Keratinocyte (primary cell): ENCODE data around the gene CASR. TPM values are rescaled to one million over a fixed set of nuclear protein-coding genes. Genes with fewer than 3 reads are reported as not detected.

ENCODE experiments used
- DNase-seq: peaks from one replicate; pipeline ENCODE4 v3.0.0-alpha.2; 2011; ENCODE audit warnings: low read depth, missing footprints, low spot score
- FAIRE-seq: peaks from 2 replicates; lab custom pipeline; 2011; peaks lifted over from hg19 to GRCh38; lab: Jason Lieb, UNC
- H2AFZ ChIP-seq: 2 replicates; pipeline ENCODE4 v1.6.0; 2012; ENCODE audit warnings: low read length, control low read depth, inconsistent platforms; ENCODE audit not compliant: control insufficient read depth
- H3K27ac ChIP-seq: 2 replicates; pipeline ENCODE4 v1.5.1; 2011; ENCODE audit warnings: low read length; ENCODE audit not compliant: control insufficient read depth, insufficient read depth
- H3K27me3 ChIP-seq: 3 replicates; pipeline ENCODE4 v1.6.0; 2011; ENCODE audit warnings: low read length; ENCODE audit not compliant: control insufficient read depth, insufficient read depth; ENCODE audit errors: extremely low read depth
- H3K36me3 ChIP-seq, 2 experiments: 2 replicates in 1 of 2; 3 replicates in 1 of 2; pipeline ENCODE4 v1.5.1; 2011; ENCODE audit warnings: low read length in 2 of 2, mild to moderate bottlenecking in 1 of 2; ENCODE audit not compliant: control insufficient read depth in 2 of 2, insufficient read depth in 2 of 2; ENCODE audit errors: extremely low read depth in 1 of 2
- H3K4me1 ChIP-seq: 3 replicates; pipeline ENCODE4 v1.5.1; 2011; ENCODE audit warnings: low read length; ENCODE audit not compliant: control insufficient read depth, insufficient read depth; ENCODE audit errors: extremely low read depth
- H3K4me2 ChIP-seq: 3 replicates; pipeline ENCODE4 v1.6.0; 2011; ENCODE audit warnings: low read depth, low read length; ENCODE audit not compliant: control insufficient read depth, insufficient read depth; ENCODE audit errors: extremely low read depth
- H3K4me3 ChIP-seq, 3 experiments: fragments of 200-600 bp in 1 of 3; sonication (generic) in 1 of 3; 2 replicates in 2 of 3; 3 replicates in 1 of 3; pipeline ENCODE4 v1.5.1; 2011 to 2016; ENCODE audit warnings: low read length in 3 of 3, mild to moderate bottlenecking in 3 of 3, control low read depth in 2 of 3, inconsistent platforms in 1 of 3, low read depth in 1 of 3, mixed read lengths in 1 of 3, mixed run types in 1 of 3, moderate library complexity in 1 of 3; ENCODE audit not compliant: control insufficient read depth in 2 of 3, insufficient read depth in 2 of 3; ENCODE audit errors: extremely low read depth in 1 of 3
- H3K79me2 ChIP-seq: 2 replicates; pipeline ENCODE4 v1.6.0; 2012; ENCODE audit warnings: low read length; ENCODE audit not compliant: control insufficient read depth, insufficient read depth
- H3K9ac ChIP-seq: 3 replicates; pipeline ENCODE4 v1.6.0; 2011; ENCODE audit warnings: low read length; ENCODE audit not compliant: control insufficient read depth, insufficient read depth; ENCODE audit errors: extremely low read depth
- H3K9me1 ChIP-seq: 3 replicates; pipeline ENCODE4 v1.6.0; 2011; ENCODE audit warnings: low read length; ENCODE audit not compliant: control insufficient read depth, insufficient read depth; ENCODE audit errors: extremely low read depth
- H3K9me3 ChIP-seq: 2 replicates; pipeline ENCODE4 v1.5.1; 2012; ENCODE audit warnings: low read depth, low read length; ENCODE audit not compliant: control insufficient read depth
- H4K20me1 ChIP-seq: 3 replicates; pipeline ENCODE4 v1.6.0; 2011; ENCODE audit warnings: low read length; ENCODE audit not compliant: control insufficient read depth, insufficient read depth; ENCODE audit errors: extremely low read depth
- CTCF ChIP-seq, 3 experiments: IDR thresholded peaks in 1 of 3; conservative IDR thresholded peaks in 1 of 3; optimal IDR thresholded peaks in 1 of 3; 2 replicates in 2 of 3; 3 replicates in 1 of 3; pipeline versions ENCODE3 to v1.5.1; 2011; ENCODE audit warnings: low read length in 3 of 3, mild to moderate bottlenecking in 3 of 3, moderate library complexity in 2 of 3, control low read depth in 1 of 3, inconsistent platforms in 1 of 3; ENCODE audit not compliant: insufficient read depth in 2 of 3; ENCODE audit errors: extremely low read depth in 1 of 3
- EZH2 ChIP-seq: IDR thresholded peaks from one replicate; pipeline ENCODE4 v1.6.1; 2012; ENCODE audit warnings: inconsistent platforms, mild to moderate bottlenecking, low read length, moderate library complexity
- dilution Hi-C: fragments of 300-500 bp; cut with MboI; formaldehyde crosslinking; loops from one replicate; pipeline ENCODE4 v1.7.0; 2020; ENCODE audit warnings: low sequenced_read_pairs; ENCODE audit not compliant: extremely low pct_ligation_motif_present
- polyA plus RNA-seq, 5 experiments: library from polyadenylated mRNA; depleted of rRNA in 3 of 5; stranded (reverse) in 3 of 5; stranded (forward) in 1 of 5; unstranded in 1 of 5; fragments of >200 nt; gene quantifications; 1 replicate in 1 of 5; 2 replicates in 3 of 5; 3 replicates in 1 of 5; pipeline versions ENCODE4 v1.2.1 to v1.2.3, GENCODE V29; 2011 to 2012; ENCODE audit warnings: missing spikeins in 2 of 5, low read depth in 1 of 5, low replicate concordance in 1 of 5

Gene CASR
- polyA plus RNA-seq, 1 donor (not counting 4 experiments of a cell fraction or from before 2014, with no cell fraction given): not detected

DNA sequence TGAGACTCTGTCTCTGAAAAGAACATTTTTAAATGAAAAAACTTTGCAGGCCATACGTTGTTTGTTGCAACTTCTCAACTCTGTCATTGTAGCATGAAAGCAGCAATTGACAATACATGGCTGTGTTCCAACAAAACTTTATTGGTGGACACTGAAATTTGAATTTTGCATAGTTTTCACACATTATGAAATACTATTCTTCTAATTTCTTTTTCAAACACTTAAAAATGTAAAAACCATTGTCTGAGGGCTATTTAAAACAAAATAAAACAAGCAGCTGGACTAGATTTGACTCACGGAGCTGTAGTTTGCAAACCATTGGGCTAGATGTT is 123.1 kb downstream of the CASR start:
- H3K9me3 ChIP-seq: no peaks in the 10 kb centered on the region
- dilution Hi-C loops: no loop called here
- peaks cover 12% of the 10 kb centered on the region for H3K4me1 ChIP-seq
- H3K27me3 ChIP-seq: no peaks in the 10 kb centered on the region
- H3K79me2 ChIP-seq: no peaks in the 10 kb centered on the region
- no peak overlapping the region for H2AFZ ChIP-seq
- no peaks in the 10 kb centered on the region for H3K36me3 ChIP-seq
- no peak overlapping the region for H3K4me2 ChIP-seq
- FAIRE-seq (no peak), DNase-seq (no peak)
- TF ChIP-seq EZH2: no peak
- no peaks in the 10 kb centered on the region for H3K9me1 ChIP-seq
- H3K4me3 ChIP-seq: no peak overlapping the region
- no peak overlapping the region for H3K27ac ChIP-seq
- no peaks in the 10 kb centered on the region for H4K20me1 ChIP-seq
- H3K9ac ChIP-seq: no peak overlapping the region

GRCh38 chr3:122307094-122307687 is 123.7 kb downstream of the CASR start:
- FAIRE-seq: no peak
- Histone ChIP-seq H3K9ac (no peak overlapping the region), H2AFZ (no peak overlapping the region), H3K79me2 (no peaks in the 10 kb centered on the region), H3K9me3 (no peaks in the 10 kb centered on the region), H3K4me3 (no peak overlapping the region), H3K27ac (no peak overlapping the region), H3K4me1 (peaks cover 12% of the 10 kb centered on the region), H3K9me1 (no peaks in the 10 kb centered on the region), H4K20me1 (no peaks in the 10 kb centered on the region), H3K4me2 (no peak overlapping the region), H3K36me3 (no peaks in the 10 kb centered on the region), H3K27me3 (no peaks in the 10 kb centered on the region)
- DNase-seq: no peak
- dilution Hi-C loops: no loop called here
- no peak for TF ChIP-seq CTCF (optimal IDR thresholded peaks at IDR 0.05 in 1 of 3, IDR thresholded peaks at IDR 0.05 in 1 of 3, conservative IDR thresholded peaks at IDR 0.05 in 1 of 3; ENCODE audit: extremely low read depth in 1 of 3, insufficient read depth in 2 of 3, low read length in 3 of 3)
- TF ChIP-seq EZH2: no peak

GRCh38 chr3:122307976-122308375 is 124.5 kb downstream of the CASR start:
- Histone ChIP-seq H3K4me2 (no peak overlapping the region), H3K79me2 (no peaks in the 10 kb centered on the region), H4K20me1 (no peaks in the 10 kb centered on the region), H3K27me3 (no peaks in the 10 kb centered on the region), H3K27ac (no peak overlapping the region), H3K9ac (no peak overlapping the region), H3K9me3 (no peaks in the 10 kb centered on the region), H3K36me3 (no peaks in the 10 kb centered on the region), H3K4me3 (no peak overlapping the region), H3K4me1 (peaks cover 12% of the 10 kb centered on the region), H3K9me1 (no peaks in the 10 kb centered on the region), H2AFZ (no peak overlapping the region)
- FAIRE-seq (no peak), DNase-seq (no peak)
- dilution Hi-C loops: no loop called here
- TF ChIP-seq EZH2 (no peak), CTCF (optimal IDR thresholded peaks at IDR 0.05 in 1 of 3, IDR thresholded peaks at IDR 0.05 in 1 of 3, conservative IDR thresholded peaks at IDR 0.05 in 1 of 3; ENCODE audit: extremely low read depth in 1 of 3, insufficient read depth in 2 of 3, low read length in 3 of 3) (no peak)
